HCT116 (cell line): ENCODE measurements around the gene NPY4R2. TPM values are rescaled to one million over a fixed set of nuclear protein-coding genes. Genes with fewer than 3 reads are reported as not detected.
"Not testable (repeated sequence)": the region's sequence is repeated elsewhere in the genome, so short reads cannot be mapped to it uniquely, and the experiment has no call there.

Source experiments
- ATAC-seq: fragments of 200-7000 bp; cut with Tn5 transposase; 2 replicates; pipeline ENCODE4 v1.9.1; 2020; ENCODE audit warnings: mild to moderate bottlenecking, moderate library complexity
- BruUV-seq: library from RNA; stranded (reverse); fragments of 400-500 nt; replicated peaks from 2 replicates; lab custom pipeline; 2021; lab: Mats Ljungman, UMichigan
- CTCF ChIA-PET: fragments of 300-600 bp; sonication (Branson Sonifier 250); formaldehyde crosslinking; loops from one replicate; lab custom pipeline; 2021; ENCODE audit warnings: antibody characterized with exemption; lab: Charles Lee
- POLR2A ChIA-PET: fragments of 300-600, 350-600 bp; sonication (Branson Sonifier 250); formaldehyde crosslinking; loops from one replicate; lab custom pipeline; 2021; ENCODE audit warnings: antibody characterized with exemption; lab: Charles Lee
- RAD21 ChIA-PET, 2 experiments: fragments of 300-600 bp; sonication (Branson Sonifier 250); formaldehyde crosslinking; loops; one replicate each; lab custom pipeline; 2023; ENCODE audit warnings: low total read pairs in 2 of 2; ENCODE audit not compliant: uncharacterized antibody in 2 of 2, unreplicated experiment in 2 of 2, low non-redundant PET in 1 of 2; lab: Charles Lee
- DNase-seq: peaks from one replicate; pipeline ENCODE4 v3.0.0-alpha.2; 2010; ENCODE audit warnings: low read depth, low spot score
- H2AFZ ChIP-seq: fragments of 200-600 bp; shearing (Covaris generic), sonication (generic); 2 replicates; pipeline ENCODE4 v1.6.1; 2017; ENCODE audit warnings: low read depth, mixed run types, mixed read lengths, antibody characterized with exemption, low read length; ENCODE audit not compliant: poor library complexity, severe bottlenecking
- H3K27ac ChIP-seq: 2 replicates; pipeline ENCODE4 v1.5.1; 2012; ENCODE audit warnings: low read depth, low read length
- H3K27me3 ChIP-seq: fragments of 200-600 bp; sonication (generic); 2 replicates; pipeline ENCODE4 v1.6.1; 2016; ENCODE audit warnings: mixed run types, low read length, mixed read lengths; ENCODE audit not compliant: insufficient read depth
- H3K36me3 ChIP-seq, 2 experiments: fragments of 200-500 bp in 1 of 2; fragments of 200-600 bp in 1 of 2; sonication (Bioruptor generic) in 1 of 2; sonication (generic) in 1 of 2; 2 replicates each; pipeline versions ENCODE4 v1.5.1 to v1.6.1; 2014 to 2016; ENCODE audit warnings: low read length in 2 of 2, inconsistent platforms in 1 of 2, mixed read lengths in 1 of 2, mixed run types in 1 of 2; ENCODE audit not compliant: insufficient read depth in 2 of 2, control insufficient read depth in 1 of 2
- H3K4me1 ChIP-seq, 2 experiments: fragments of 200-600 bp in 1 of 2; sonication (generic) in 1 of 2; 2 replicates each; pipeline versions ENCODE4 v1.5.1 to v1.6.1; 2012 to 2017; ENCODE audit warnings: low read length in 2 of 2, inconsistent platforms in 1 of 2, mild to moderate bottlenecking in 1 of 2, mixed read lengths in 1 of 2, mixed run types in 1 of 2, moderate library complexity in 1 of 2; ENCODE audit not compliant: insufficient read depth in 2 of 2, control insufficient read depth in 1 of 2
- H3K4me2 ChIP-seq: fragments of 200-600 bp; sonication (generic); 2 replicates; pipeline ENCODE4 v1.6.1; 2017; ENCODE audit warnings: mixed run types, low read length, mixed read lengths
- H3K4me3 ChIP-seq, 2 experiments: fragments of 200-600 bp in 1 of 2; sonication (generic) in 1 of 2; replicated peaks in 1 of 2; 2 replicates each; pipeline ENCODE4 v1.5.1; 2011 to 2016; ENCODE audit warnings: low read length in 2 of 2, control low read depth in 1 of 2, low read depth in 1 of 2, mild to moderate bottlenecking in 1 of 2, mixed read lengths in 1 of 2, mixed run types in 1 of 2
- H3K79me2 ChIP-seq: fragments of 200-600 bp; sonication (generic); 2 replicates; pipeline ENCODE4 v1.6.1; 2017; ENCODE audit warnings: mild to moderate bottlenecking, mixed run types, low read length, moderate library complexity, mixed read lengths; ENCODE audit not compliant: insufficient read depth
- H3K9ac ChIP-seq: fragments of 200-600 bp; sonication (generic); 2 replicates; pipeline ENCODE4 v1.6.1; 2016; ENCODE audit warnings: low read length, mixed read lengths
- H3K9me2 ChIP-seq: fragments of 200-600 bp; sonication (generic), shearing (Covaris generic); 2 replicates; pipeline ENCODE4 v1.6.1; 2017; ENCODE audit warnings: mixed run types, mild to moderate bottlenecking, moderate library complexity; ENCODE audit not compliant: insufficient read depth
- H3K9me3 ChIP-seq, 2 experiments: fragments of 200-500 bp in 1 of 2; fragments of 200-600 bp in 1 of 2; sonication (Bioruptor generic) in 1 of 2; sonication (generic) in 1 of 2; 2 replicates each; pipeline ENCODE4 v1.6.1; 2014 to 2017; ENCODE audit warnings: low read length in 2 of 2, mixed read lengths in 2 of 2, inconsistent platforms in 1 of 2, low read depth in 1 of 2, mild to moderate bottlenecking in 1 of 2, mixed run types in 1 of 2, moderate library complexity in 1 of 2; ENCODE audit not compliant: control insufficient read depth in 1 of 2, insufficient read depth in 1 of 2
- H4K20me1 ChIP-seq: fragments of 200-600 bp; sonication (generic), shearing (Covaris generic); 2 replicates; pipeline ENCODE4 v1.6.1; 2017; ENCODE audit warnings: mixed run types, mild to moderate bottlenecking, moderate library complexity; ENCODE audit not compliant: insufficient read depth
- intact Hi-C: fragments of 100-400 bp; cut with micrococcal nuclease; formaldehyde crosslinking; loops from 2 replicates; pipeline ENCODE4 v1.10.0; 2022
- total RNA-seq: library from RNA; stranded (reverse); gene quantifications from one replicate; pipeline ENCODE4 v1.2.1, GENCODE V29; 2021; ENCODE audit not compliant: unreplicated experiment

NPY4R2 gene
- total RNA-seq, 1 experiment from 2014 or later: not detected

DNA sequence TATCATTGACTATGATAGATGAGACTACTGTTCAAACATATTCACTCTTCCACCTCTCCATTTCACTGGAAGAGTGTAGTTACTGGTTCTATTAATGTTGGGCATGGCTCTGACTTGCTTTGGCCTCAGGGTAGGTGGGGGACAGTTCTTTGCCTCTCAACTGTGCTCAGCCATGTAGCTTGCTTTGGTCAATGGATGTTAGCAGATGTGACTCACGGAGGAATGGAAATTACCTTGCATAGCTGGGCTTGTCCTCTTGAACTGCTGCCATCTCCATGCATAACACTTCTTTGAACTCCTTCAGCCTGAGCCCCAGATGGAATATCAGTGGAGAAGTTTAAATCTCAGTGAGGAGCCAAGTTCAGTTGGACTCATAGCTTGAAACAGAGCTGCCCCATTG, 9.1 kb upstream of the NPY4R2 start:
- POLR2A ChIA-PET, DNase-seq, BruUV-seq, H3K27me3 ChIP-seq, H3K79me2 ChIP-seq, intact Hi-C loops, H3K27ac ChIP-seq, RAD21 ChIA-PET, ATAC-seq, H3K9me2 ChIP-seq, H3K9me3 ChIP-seq, H3K9ac ChIP-seq, H3K36me3 ChIP-seq, H2AFZ ChIP-seq, CTCF ChIA-PET, H4K20me1 ChIP-seq, H3K4me2 ChIP-seq, H3K4me3 ChIP-seq, H3K4me1 ChIP-seq: not testable (repeated sequence)

DNA sequence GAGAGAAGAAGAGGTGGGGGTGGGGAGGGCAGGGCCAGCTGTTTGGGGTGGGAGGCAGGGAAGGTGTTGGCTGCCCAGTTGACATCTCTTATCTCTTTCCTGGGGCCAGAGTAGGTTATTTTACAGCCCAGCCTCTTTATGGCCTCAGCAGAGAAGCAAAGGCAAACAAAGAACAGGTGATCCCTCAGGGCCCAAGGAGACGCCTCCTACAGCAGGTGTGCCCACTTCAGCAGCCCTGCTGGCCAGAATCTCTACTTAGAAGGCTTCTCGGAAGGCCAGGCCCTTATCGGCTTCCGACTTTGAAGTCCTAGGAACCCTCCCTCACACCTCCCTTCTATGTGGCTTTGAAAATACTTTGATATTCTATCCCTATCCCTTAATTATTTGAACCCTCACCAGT, 8.0 kb upstream of the NPY4R2 start:
- BruUV-seq, H3K36me3 ChIP-seq, H3K9me3 ChIP-seq, DNase-seq, ATAC-seq, H3K4me3 ChIP-seq, H3K27me3 ChIP-seq, POLR2A ChIA-PET, RAD21 ChIA-PET, H4K20me1 ChIP-seq, H3K9me2 ChIP-seq, CTCF ChIA-PET, H3K4me1 ChIP-seq, H3K9ac ChIP-seq, intact Hi-C loops, H2AFZ ChIP-seq, H3K27ac ChIP-seq, H3K4me2 ChIP-seq, H3K79me2 ChIP-seq: not testable (repeated sequence)

DNA sequence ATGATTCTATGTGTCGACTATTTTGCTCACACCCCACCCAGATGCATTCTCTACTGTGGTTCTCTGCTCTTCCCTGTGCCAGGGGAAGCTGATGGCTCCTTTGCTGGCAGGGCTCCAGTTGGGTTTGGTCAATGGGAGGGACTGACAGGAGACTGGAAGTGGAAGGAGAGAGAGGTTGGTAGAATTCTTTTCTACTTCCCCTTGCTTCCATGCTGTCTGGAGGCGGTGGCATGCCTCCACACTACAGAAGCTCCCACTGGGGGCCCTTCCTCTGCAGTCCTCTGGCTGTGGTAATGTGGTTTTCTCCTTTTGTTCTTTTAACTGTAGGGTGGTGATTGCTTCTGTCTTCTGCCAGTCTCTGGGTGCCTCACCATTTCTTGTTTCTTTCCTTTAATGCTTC, 4.4 kb upstream of the NPY4R2 start:
- POLR2A ChIA-PET, intact Hi-C loops, H4K20me1 ChIP-seq, H3K27me3 ChIP-seq, RAD21 ChIA-PET, H3K4me2 ChIP-seq, DNase-seq, BruUV-seq, H3K36me3 ChIP-seq, H3K9me2 ChIP-seq, CTCF ChIA-PET, ATAC-seq, H3K9me3 ChIP-seq, H3K79me2 ChIP-seq, H3K9ac ChIP-seq, H3K4me3 ChIP-seq, H3K4me1 ChIP-seq, H3K27ac ChIP-seq, H2AFZ ChIP-seq: not testable (repeated sequence)
